ENCODE data around the gene GSC2.

GRCh38 chr22:19134874-19135273, 15.2 kb downstream of the GSC2 start:
- TF ChIP-seq CTCF (IDR thresholded peaks at IDR 0.05) (no peak), POLR2A (IDR thresholded peaks at IDR 0.05) (no peak), POLR2AphosphoS5 (IDR thresholded peaks at IDR 0.05) (no peak)

Data from suprapubic skin (tissue), 4 donors.